ENCODE results near the gene SPRYD3.

Gene SPRYD3

DNA sequence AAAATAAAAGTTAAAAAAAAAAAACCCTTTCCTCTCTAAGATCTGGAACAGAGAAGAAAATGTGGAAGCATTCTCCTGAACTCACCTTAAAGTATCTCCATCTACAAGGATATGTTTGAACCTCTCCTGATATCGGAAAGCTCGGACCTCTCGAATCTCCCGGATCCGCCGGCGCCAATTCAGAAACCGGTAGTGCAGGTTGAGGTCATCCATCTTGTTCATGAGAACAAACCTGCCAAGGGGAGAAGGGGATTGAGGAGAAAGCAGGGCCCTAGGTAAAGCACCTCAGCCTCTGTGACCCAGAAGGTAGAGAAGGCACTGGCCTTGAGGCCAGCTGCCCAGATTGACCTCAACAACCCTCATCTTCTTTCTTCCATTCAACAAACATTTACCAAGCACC, 2.2 kb downstream of the SPRYD3 start:
- DNase-seq: no peak

- DNase-seq: peak; percentile 25
Measured at GRCh38 chr12:53076461-53076860, 2.7 kb downstream of the SPRYD3 start.

DNA sequence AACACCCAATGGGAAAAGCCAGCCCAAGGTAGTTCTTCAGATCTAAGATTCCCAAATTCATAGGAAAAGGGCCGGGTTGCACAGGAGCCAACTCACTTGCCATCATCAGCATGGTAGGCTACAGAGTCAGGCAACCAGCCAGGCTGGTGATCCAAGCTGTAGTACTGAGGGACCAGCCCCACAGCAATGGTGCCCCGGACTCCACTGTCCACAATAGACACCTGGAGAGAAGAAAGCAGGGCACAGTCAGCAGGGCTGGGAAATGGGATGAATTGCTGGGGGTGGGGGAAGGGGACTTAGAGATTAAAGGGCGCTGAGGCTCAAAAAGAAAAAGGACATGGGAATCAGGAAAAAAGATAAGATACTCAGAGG, 4.2 kb downstream of the SPRYD3 start:
- DNase-seq: peak; percentile 30

DNA sequence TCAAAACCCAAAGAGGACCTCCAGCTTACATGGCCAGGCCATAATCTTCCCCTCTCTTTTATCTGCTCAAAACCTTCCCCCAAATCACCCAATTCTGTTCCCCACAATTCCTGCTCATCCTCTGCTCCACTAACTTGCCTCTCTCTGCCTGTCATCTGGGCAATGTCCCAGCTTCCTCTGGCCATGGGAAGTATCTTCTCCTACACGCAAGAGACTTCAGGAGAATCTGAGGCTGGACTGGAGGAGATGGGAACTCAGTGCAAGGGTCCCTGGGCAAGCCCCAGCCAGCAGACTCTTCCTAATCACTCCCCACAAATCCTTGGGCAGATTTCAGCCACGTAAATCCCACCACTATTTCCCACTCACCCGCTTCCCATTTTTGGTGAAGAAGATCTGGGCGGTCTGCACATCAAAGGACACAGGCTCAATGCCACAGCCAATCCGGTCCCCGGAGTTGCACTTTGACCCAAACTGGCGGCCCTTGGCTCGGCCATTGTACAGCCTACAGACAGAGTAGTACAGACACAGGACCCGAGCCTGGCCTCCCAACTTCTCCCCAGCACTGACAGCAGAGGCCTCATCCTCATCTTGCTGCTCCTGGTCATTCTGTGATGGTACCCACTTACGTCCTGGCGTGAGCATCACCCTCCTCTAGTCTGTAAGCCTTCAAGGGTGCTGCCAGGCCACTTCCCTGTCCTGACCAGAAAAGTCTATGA, 4.7 kb downstream of the SPRYD3 start:
- peak; percentile 45 for DNase-seq

DNA sequence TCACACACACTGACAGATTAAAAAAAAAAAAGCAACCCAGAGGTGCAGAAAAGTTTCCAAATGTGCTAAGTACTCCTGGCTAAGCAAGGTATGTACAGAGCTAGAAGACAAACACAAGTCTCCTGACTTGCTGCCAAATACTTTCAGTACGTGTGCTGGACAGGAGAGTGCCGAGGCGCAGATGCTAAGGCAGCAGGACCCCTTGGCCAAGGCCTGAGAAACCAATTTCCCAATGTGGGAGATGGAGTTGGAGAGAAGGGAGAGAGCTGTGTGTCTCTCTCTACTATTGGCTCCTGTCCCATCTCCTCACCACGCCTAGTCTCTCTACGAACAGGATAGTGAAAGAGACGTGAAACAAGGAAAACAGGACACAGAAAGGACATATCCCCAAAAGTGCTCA, 5.3 kb downstream of the SPRYD3 start:
- DNase-seq: peak; percentile 22

DNA sequence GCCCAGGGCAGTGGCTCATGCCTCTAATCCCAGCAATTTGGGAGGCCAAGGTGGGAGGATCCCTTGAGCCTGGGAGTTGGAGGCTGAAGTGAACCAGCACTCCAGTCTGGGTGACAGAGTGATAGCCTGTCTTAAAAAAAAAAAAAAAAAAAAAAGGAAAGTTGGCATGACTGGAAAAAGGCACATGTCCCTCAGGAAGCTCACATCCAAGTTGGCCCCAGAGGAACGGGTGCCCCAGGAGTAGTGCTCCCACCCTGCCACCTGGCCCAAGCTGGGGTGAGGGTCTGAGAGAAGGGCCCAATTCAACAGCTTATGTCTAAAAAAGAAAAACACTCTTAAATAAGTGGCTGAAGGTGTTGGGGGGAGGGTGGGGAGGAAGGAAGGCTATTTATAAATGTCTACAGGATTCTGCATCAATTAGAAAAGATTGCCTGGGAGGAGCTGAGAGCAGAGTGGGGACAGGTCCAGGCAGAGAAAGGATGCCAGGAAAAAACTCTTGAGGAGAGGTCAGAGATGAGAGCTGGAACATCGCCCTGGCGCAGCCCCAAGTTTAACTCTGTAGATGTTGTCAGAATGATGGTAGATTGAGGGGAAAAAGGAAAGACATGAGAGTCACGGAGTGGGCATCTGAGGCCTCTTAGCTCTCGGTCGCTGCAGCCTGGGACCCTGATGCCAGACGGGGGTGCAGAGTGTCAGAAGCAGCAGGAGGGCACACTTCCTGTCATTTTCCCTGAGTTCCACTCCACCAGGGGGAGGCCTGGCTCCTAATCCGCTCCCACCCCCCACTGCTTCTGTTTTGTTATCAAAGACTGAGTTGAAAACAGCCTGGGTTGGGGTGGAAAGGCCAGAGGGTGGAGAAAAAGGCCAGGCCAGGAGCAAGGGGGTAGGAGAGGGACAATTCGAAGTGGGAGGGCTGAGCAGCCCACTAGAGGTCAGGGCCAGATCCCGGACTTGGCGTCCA, 7.3 kb downstream of the SPRYD3 start:
- peak; percentile 36 for DNase-seq

DNA sequence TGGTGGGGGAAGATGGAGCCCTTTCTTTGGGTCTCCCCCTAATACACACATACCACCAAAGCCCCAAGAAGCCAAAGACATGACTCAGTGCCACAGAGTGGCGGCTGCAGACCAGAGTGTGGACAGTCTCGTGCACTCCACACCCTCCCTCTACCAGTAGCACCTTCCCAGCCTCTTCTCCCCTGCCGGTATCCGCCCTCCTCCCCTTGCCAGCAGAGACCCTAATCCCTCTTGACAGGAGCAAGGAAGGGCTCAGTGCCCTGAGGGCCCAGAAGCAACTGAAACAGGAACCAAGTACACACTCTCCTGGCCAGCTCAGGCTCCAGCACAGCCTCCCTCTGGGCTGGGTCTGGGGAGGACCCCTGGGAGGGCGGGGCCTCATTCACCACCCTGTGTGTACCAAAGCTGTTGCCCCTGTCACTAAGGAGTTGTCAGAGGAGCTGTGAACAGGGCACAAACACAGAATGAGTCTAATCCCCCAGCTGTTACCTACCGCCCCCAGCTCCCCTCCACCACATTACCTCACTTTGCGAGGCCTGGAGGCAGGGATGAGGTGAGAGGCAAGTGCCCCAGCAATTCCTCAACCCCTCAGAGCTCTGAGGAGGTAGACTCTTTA, 8.2 kb downstream of the SPRYD3 start:
- peak; percentile 53 for DNase-seq

DNA sequence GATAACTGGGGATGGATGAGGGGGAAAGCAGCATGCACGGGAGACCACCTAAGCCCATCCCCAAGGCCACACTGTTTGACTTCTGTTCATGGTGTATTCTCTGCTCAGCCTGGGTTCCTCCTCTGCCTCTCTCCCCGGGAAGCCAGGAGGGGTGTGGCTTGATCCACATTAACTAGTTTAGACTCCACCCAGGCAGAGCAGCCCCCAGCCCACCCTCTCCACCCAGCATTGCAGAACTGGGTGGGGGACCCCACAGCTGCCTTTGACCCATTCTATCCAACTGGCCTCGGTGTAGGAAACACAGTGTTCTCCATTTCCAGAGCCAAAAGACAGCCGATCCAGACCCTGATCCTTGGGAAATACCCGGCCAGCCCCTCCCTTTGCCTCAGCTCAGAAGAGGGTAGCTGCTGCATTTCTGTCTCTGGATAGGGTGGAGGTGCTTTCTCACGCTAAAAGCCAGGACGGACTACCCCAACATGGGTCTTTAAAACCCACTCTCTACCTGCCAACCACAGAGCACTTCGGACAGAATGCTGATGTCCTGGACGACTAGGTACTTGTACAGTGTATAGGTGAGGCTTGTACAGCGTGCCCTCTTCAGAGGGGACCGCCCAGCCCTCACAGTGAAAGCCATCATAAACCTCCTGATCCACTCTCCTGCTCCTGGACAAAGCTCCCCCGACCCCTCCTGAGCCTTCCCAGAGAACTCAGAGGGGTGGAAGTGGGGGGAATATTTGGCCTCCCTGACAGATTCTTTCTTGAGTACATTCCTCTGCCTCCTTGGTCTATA, 9.4 kb downstream of the SPRYD3 start:
- peak; percentile 48 for DNase-seq

GRCh38 chr12:53068811-53069585, 10.2 kb downstream of the SPRYD3 start:
- peak; percentile 51 for DNase-seq

GRCh38 chr12:53067993-53068770, 11.0 kb downstream of the SPRYD3 start:
- peak; percentile 38 for DNase-seq

DNA sequence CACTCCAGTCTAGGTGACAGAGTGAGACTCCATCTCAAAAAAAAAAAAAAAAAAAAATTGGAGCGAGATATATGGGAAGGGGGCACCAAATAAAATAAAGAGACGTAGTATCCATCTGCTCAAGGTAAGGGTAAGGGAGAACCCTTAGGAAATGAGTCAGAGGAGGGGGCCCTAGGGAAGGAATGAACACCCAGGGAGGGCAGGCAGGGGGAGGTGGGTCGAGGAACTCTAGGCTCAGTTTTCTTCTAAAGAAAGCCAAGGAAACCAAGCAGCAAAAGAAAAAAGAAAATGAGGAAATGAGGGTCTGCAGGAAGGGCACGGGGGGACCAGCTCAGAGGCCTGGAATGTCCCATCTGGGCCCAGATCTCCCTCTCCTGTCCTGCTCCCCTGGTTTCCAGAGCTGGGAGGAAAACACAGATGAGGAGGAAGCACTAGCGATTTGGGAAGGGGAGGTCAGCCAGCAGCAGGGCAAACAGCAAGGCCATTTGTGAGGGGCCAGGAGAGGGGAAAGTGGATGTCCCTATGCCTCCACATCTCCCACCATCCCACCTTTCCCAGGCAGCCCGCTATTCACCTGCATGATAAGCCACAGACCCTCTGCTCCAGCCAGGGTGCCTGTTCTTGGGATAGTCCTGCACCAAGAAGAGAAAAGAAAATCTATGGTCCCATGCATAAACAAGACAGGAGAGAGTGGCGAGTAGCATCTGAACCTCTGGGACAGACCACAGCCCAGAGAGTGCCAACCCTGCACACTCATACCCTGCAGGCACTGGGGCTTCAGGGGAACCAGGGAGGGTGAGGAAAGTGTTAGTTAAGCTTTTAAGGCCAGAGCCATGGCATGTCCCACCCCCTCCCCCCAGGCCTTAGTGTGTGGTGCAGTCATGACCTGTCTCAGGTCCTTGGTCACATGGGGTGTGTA, 11.9 kb downstream of the SPRYD3 start:
- DNase-seq: peak; percentile 45

DNA sequence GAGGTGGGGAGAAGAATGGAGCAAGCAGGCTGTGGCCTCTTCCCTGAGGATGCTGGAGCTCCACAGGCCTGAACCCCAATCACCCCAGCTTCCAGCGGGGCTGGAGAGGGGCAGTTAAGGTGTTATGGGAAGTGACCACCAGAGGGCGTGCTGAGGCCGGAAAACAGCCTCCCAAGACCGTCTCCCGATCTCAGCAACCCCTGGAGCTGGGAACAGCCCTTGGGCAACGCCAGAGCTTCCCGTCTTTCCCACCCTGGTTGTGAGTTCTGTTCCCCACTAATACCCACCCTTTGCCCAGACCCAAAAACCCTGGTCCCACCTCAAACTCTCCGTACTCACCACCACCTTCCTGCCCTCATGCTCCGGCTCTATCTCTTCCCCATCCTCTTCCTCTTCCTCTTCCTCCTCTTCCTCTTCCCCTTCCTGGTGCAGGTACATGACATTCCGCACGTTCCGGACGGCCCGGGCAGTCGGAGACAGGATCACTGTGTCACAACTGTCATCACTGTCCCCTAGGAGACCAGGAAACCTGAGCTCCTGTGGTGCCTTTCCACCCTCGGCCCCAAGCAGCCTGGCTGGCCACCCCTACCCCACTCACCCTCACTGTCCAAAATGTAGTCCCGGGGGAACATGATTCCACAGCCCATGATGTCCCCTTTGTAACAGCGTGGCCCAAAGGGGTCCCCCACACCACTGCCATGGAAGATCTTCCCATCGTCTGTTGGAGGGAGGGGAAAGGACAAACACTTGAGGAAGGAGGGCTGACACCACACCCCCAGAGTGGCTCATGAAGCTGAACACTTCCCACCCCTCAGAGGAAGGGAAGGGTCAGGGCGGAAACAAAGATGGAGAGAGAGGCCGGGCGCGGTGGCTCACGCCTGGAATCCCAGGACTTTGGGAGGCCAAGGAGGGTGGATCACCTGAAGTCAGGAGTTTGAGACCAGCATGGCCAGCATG, 12.9 kb downstream of the SPRYD3 start:
- DNase-seq: peak; percentile 87

DNA sequence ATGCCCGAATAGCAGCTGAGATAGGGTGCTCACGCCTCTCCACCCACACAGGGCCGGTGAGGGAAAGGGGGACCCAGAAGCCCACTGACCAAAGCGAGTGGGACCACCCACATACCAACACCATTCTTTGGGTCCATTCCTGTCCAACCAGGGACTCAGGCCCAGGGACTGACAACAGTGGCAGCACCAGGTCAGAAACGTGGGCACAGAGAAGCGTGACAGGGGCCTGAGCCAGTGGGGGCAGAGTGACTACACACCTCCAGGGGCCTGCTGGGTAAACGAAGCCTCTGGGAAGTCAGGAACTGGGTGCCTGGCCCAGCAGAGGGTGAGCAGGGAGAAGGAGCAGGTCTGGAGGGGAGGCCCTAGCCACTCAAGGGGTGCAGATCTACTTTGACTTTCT, 13.7 kb downstream of the SPRYD3 start:
- peak; percentile 59 for DNase-seq

GRCh38 chr12:53064613-53065436, 14.4 kb downstream of the SPRYD3 start:
- peak; percentile 51 for DNase-seq

DNA sequence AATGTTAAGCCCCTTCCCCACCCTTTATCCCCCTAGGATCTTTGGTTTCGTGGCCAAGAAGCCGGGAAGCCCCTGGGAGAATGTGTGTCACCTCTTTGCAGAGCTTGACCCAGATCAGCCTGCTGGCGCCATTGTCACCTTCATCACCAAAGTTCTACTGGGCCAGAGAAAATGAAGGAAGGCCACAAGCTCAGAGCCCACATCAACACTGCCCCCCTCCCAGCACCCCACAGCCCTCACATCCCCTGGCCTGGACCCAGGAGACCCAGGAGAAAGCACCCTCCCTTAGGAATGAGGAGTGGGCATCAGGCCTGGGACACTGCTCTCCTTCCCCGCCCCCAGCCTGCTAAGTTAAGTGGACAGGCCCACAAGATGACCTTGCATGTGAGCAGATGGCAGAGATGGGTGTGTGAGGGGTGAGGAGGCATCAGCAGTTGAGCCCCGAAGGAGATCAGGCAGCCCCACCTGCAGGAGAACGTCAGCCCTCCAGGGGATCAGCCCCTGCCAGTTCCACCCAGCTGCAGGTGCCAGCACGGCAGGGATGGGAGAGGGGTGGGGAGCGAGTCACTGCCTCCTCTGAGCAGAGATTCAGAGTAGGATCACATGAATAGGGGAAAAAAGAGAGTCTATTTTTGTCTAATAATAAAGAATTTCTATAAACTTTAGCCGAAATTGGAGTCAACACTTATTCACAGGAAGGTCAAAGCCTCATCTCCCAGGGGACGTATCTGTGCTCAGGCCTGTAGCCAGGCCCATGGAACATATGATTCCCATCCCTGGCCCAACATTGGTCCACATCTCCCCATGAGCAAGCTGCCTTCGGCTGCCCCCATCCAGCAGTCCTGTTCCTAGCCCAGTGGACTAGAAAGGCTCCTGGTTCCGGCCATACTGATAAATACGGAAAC, 15.2 kb downstream of the SPRYD3 start:
- DNase-seq: peak; percentile 51

- DNase-seq: peak; percentile 58
Measured at GRCh38 chr12:53062977-53063707, 16.0 kb downstream of the SPRYD3 start.

All from activated effector memory CD4-positive, alpha-beta T cell treated with anti-CD3 and anti-CD28 coated beads, Interleukin-2, amount 50 U/mL, for 16 hours (primary cell).